Measurements from ENCODE around the gene PCCA.
"Not testable (repeated sequence)": the region's sequence is repeated elsewhere in the genome, so short reads cannot be mapped to it uniquely, and the experiment has no call there.

The PCCA gene

GRCh38 chr13:100141461-100141961 lies 52.6 kb downstream of the PCCA start:
- DNase-seq: not testable (repeated sequence)

GRCh38 chr13:100146534-100146933 lies 57.6 kb downstream of the PCCA start:
- no peak for DNase-seq

GRCh38 chr13:100147825-100148224 lies 58.9 kb downstream of the PCCA start:
- DNase-seq: no peak

DNA sequence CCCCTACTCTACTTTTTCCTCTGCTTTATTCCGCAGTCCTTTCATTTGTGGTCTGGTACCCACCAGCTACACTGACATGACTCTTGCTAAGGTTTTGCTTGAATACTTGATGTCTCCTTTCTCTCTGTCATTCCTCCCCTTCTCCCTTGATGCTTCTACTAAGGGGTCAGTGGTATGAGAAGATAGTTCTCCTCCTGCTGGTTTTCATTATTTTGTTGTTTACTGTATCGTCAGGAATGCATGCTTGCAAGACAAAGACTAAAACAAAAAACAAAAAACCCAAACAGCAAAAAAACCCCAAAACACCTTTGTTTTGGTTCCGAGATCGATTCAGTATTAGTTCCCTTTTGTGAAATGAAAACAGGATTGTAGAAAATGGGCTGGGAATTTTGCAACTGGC lies 59.5 kb downstream of the PCCA start:
- no peak for DNase-seq

- DNase-seq: no peak
These were observed 60.5 kb downstream of the PCCA start for GRCh38 chr13:100149389-100149788.

GRCh38 chr13:100150711-100151110 lies 61.8 kb downstream of the PCCA start:
- not testable (repeated sequence) for DNase-seq

- no peak for DNase-seq
These were observed 66.0 kb downstream of the PCCA start for GRCh38 chr13:100154842-100155416.

DNA sequence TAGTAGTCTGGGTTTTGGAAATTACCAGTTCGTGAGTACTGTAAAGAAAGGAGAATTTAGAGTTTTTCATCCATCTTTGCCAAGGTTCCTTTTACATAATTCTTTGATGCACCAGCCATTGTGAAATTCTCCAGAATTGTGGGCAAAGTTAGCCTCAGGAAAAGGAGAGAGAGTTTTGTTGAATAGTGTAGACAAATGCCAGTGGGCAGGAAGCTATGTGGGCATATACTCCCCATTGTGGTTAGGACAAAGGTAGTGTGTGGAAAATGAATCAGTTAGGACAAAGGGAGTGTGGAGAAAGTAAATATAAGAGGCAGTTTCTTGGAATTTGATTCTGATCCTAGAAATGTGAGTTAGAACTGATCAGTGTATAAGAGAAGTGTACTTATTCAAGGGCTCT lies 67.9 kb downstream of the PCCA start:
- no peak for DNase-seq

- no peak for DNase-seq
These were observed 69.7 kb downstream of the PCCA start for GRCh38 chr13:100158569-100158968.

DNA sequence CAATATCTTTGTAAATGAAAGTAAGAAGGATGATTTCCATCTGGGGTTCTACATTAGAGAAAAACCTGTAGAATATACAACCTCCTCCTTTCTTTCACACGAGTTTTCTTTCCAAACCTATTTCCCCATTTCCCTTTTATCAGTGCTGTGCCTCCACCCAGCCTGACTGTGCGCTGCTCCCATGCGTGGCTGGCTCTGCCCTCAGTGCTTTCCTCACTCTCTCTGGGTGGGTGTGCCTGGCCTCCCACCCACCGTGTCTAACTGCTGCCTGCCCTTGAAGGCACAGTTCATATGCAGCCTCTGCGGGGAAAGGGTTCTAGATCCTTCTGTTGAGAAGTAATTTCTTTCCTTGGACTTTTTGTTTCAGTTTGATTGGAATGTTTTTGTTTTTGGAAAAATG lies 70.7 kb downstream of the PCCA start:
- DNase-seq: no peak

DNA sequence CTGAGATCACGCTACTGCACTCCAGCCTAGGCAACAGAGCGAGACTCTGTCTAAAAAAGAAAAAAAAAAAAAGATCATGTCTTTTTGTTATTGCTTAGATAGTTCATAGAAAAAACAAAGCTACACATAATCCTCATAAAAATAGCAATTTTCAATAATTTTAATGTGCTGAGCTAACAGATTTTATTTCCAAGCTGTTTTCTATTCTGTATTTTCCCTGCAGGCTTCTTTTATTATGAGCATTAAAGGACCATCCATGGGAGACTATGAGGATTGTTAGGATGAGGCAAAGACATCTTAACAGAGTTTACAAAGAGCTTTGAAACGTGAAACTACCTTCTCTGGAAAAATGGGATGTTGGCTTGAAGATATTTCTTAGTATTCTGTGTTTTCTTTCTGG lies 71.6 kb downstream of the PCCA start:
- no peak for DNase-seq

DNA sequence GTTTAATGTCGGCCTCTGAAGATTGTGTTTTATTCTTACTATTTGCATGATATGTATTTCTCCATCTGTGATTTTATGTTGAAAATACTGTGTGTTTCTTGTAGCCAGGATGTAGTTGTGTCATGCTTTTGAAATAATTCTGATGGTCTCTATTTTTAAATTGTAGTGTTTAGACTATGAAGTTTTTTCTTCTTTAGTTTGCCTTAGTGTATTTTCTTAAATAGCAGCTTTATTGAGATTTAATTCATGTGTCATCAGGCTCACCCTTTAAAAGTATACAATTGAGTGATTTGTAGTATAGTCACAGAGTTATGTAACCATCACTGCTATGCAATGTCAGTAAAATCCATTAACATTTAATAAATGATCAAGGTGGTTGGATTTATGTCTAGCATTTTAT lies 74.5 kb downstream of the PCCA start:
- DNase-seq: no peak

- DNase-seq: no peak
These were observed 84.3 kb downstream of the PCCA start for GRCh38 chr13:100173203-100173602.

DNA sequence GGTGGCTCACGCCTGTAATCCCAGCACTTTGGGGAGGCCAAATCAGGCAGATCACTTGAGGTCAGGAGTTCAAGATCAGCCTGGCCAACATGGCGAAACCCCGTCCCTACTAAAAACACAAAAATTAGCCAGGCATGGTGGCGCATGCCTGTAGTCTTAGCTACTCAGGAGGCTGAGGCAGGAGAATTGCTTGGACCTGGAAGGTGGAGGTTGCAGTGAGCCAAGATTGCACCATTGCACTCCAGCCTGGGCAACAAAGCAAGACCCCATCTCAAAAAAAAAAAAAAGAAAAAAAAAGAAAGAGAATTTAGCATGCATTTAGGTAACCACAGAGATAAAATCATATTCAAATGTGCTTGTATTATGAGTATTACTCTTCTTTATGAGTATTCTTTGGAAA lies 85.6 kb downstream of the PCCA start:
- DNase-seq: not testable (repeated sequence)

- DNase-seq: no peak
These were observed 86.3 kb downstream of the PCCA start for GRCh38 chr13:100175078-100175802.

DNA sequence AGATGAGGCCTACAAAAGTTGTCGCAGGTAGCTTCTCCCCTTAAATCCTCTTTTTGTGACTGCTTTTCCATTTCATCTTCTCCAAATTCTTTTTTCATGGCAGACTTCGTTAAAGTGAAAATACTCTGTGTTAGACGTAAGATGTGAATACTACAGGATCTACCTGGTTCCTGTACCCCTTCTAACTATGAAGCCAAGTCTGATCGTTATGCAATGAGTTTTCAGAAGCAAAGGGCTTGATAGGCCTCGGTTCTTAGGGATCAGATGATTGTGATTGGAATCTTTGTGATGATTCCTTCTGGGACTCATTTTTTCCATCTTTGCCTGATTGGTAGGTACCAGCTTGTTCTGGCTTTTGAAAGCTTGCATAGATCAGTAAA lies 86.9 kb downstream of the PCCA start:
- DNase-seq: no peak

GRCh38 chr13:100176801-100177400 lies 88.0 kb downstream of the PCCA start:
- no peak for DNase-seq

- no peak for DNase-seq
These were observed 89.4 kb downstream of the PCCA start for GRCh38 chr13:100178309-100178708.

DNA sequence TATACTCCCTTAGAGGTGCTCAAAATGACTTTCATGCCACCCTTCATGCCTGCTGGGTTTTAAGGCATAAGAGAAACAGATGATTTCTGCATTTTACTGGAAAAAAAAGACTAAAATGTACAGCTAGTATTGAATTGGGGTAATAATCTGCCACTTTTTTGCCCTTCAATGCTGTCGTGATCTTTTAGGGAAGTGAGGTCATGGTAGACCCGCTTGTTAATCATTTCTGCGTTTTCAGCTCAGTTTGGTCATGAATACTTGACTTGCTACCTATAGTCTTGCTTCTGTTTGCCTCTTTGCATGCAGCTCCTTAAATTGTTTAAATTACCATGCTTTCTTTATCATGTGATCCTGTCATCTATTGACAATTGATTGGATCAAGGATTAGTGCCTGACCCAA lies 90.4 kb downstream of the PCCA start:
- DNase-seq: no peak

DNA sequence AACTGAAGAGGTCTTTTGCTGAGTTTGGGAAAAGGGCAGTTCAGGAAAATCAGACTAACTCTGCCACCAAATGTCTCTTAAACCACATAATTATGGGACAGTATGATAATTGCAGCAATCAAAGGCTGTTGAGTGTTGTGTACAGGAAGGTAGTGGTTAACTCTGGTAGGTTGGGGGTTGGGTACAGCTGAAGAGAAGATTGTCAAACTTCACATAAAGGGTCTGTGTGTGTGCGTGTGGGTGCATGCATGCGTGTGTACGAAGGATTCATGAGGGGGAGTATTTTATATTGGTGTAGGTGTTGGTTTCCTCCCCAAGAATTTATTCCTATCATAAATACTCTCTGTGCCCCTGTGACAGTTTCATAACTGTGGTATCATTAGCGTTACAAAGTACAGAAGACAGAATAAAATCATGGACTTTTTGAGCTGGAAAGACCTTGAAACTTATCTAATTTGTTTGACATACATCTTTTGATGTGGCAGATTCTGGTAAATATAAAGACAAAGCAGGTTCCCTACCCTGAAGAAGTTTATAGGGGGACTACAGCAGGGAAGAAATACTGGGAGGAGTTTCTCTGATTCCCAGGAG lies 94.1 kb downstream of the PCCA start:
- no peak for DNase-seq

- DNase-seq: no peak
These were observed 95.2 kb downstream of the PCCA start for GRCh38 chr13:100184095-100184494.

- no peak for DNase-seq
These were observed 106.7 kb downstream of the PCCA start for GRCh38 chr13:100195568-100195967.

DNA sequence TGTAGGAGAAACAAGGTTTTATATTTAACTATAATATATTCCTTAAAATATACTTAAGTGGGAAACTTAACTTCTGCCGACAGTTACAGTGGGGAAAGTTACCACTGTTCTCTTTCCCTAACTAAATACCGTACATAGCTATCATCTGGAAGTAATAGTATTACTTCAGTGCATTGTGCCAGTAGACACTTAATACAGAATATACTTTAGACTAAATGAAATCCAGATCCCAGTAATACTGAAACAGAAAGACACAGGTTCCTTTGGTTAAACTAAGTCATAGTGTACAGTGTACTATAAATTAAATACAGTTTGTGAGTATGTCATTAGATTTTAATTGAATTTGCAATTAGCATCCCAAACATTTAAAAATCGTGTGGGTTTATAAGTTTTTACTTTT lies 107.5 kb downstream of the PCCA start:
- DNase-seq: no peak

GRCh38 chr13:100197116-100197515 lies 108.2 kb downstream of the PCCA start:
- no peak for DNase-seq

Data from effector CD8-positive, alpha-beta T cell (primary cell).